Kidney (tissue), 14 donors: ENCODE data around the gene SLC34A3. TPM values are rescaled to one million over a fixed set of nuclear protein-coding genes. Genes with fewer than 3 reads are reported as not detected.

ENCODE experiments used
- DNase-seq, 5 donors: peaks; one replicate each; pipeline ENCODE4 v3.0.0-alpha.2; 2013 to 2020
- FAIRE-seq: peaks from 2 replicates; lab custom pipeline; 2012; peaks lifted over from hg19 to GRCh38; lab: Jason Lieb, UNC
- H3K27ac ChIP-seq, 2 donors: one replicate each; pipeline ENCODE4 v1.7.0; 2013; ENCODE audit warnings: low read depth in 2 of 2, low read length in 2 of 2, inconsistent platforms in 1 of 2
- H3K27me3 ChIP-seq: one replicate; pipeline ENCODE4 v1.7.1; 2013; ENCODE audit warnings: low read length, inconsistent platforms; ENCODE audit not compliant: control insufficient read depth, insufficient read depth
- H3K36me3 ChIP-seq, 3 donors: one replicate each; pipeline versions ENCODE4 v1.7.0 to v1.7.1; 2013; ENCODE audit warnings: low read length in 3 of 3, control low read depth in 1 of 3, inconsistent platforms in 1 of 3; ENCODE audit not compliant: insufficient read depth in 3 of 3, control insufficient read depth in 2 of 3
- H3K4me1 ChIP-seq, 3 donors: one replicate each; pipeline versions ENCODE4 v1.7.0 to v1.7.1; 2013; ENCODE audit warnings: low read length in 3 of 3, inconsistent platforms in 1 of 3, low read depth in 1 of 3; ENCODE audit not compliant: control insufficient read depth in 2 of 3, insufficient read depth in 2 of 3
- H3K4me3 ChIP-seq, 3 donors: one replicate each; pipeline versions ENCODE4 v1.7.0 to v1.8.1; 2013; ENCODE audit warnings: low read length in 3 of 3, control low read depth in 1 of 3, inconsistent platforms in 1 of 3
- H3K9ac ChIP-seq, 3 donors: one replicate each; pipeline versions ENCODE4 v1.7.0 to v1.7.1; 2013; ENCODE audit warnings: low read length in 3 of 3, control low read depth in 1 of 3, inconsistent platforms in 1 of 3
- H3K9me3 ChIP-seq, 3 donors: one replicate each; pipeline versions ENCODE4 v1.7.0 to v1.7.1; 2013; ENCODE audit warnings: low read length in 3 of 3, control low read depth in 1 of 3, inconsistent platforms in 1 of 3; ENCODE audit not compliant: control insufficient read depth in 2 of 3, insufficient read depth in 1 of 3
- intact Hi-C: fragments of 100-400 bp; cut with DNase I; formaldehyde crosslinking; loops from one replicate; pipeline ENCODE4 v1.11.1; 2022
- polyA plus RNA-seq: library from polyadenylated mRNA; stranded (reverse); fragments of 350-450 nt; fragmentation: Illumina TruSeq; extraction: RNeasy Lipid Tissue Mini Kit (QIAGEN cat#74804); gene quantifications from one replicate; pipeline ENCODE4 v1.2.3, GENCODE V29; 2014; ENCODE audit warnings: low read depth, low replicate concordance; ENCODE audit not compliant: insufficient read depth
- total RNA-seq: library from RNA; stranded (reverse); fragmentation: NEBNext Ultra II Directional; extraction: Animal tissue kit (Norgen Biotek cat#: 25700); gene quantifications from one replicate; pipeline ENCODE4 v1.2.1, GENCODE V29; 2021
- TF ChIP-seq, protein P1 (sequence below): IDR thresholded peaks from 3 replicates; pipeline ENCODE4 v1.5.1; 2012; ENCODE audit warnings: mild to moderate bottlenecking, moderate library complexity, borderline replicate concordance; ENCODE audit not compliant: insufficient read depth; ENCODE audit errors: extremely low read depth
- donor health status: control.
- donor health status: control.
- donor health status: control.
- donor health status: control.
- donor health status: control.
- donor health status: DM: yes; HTN: yes; CAD: no.
- donor health status: Normal renal cell carcinoma (clear cell type).

The SLC34A3 gene
- total and polyA plus RNA-seq, 2 donors from 2014 or later, result 0.13 to 36.0 TPM

DNA sequence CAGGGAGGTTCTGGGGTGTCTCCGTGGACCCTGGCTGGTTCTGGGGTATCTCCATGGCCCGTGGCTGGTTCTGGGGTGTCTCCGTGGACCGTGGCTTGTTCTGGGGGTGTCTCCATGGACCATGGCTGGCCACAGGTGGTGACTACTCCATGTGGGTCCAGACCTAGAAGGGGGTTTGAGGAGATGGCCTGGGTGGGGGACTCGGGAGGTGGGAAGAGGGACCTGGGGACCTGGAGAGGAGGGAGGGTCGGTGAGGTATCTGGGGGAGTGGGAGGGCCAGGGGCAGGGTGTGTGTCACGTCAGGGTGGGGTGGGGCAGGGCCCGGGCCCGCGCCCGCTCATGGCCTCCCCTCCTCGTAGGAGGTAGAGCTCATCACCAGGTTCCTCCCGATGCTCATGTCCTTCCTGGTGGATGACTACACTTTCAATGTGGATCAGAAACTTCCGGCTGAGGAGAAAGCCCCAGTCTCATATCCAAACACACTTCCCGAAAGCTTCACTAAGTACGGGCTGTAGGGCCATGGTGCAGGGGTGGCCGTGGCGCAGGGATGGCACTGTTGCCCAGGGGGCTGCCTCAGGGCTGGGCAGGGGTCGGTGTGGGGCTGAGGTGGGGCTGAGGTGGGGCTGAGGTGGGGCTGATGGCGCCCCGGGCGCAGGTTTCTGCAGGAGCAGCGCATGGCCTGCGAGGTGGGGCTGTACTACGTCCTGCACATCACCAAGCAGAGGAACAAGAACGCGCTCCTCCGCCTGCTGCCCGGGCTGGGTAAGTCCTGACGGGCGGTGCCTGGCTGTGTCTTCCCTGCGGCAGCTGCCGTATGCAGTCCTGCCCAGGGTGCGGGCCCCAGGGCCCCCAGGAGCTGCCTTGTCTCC, 36.1 kb downstream of the SLC34A3 start:
- Histone ChIP-seq H3K9ac (no peak overlapping the region), H3K4me1 (peaks cover 0 to 18% (median 13%) of the 10 kb centered on the region in 3 donors), H3K4me3 (no peak overlapping the region), H3K27me3 (no peaks in the 10 kb centered on the region), H3K9me3 (no peaks in the 10 kb centered on the region), H3K27ac (no peak overlapping the region), H3K36me3 (peaks cover 2 to 7% (median 4%) of the 10 kb centered on the region in 3 donors)
- TF ChIP-seq, protein P1, sequence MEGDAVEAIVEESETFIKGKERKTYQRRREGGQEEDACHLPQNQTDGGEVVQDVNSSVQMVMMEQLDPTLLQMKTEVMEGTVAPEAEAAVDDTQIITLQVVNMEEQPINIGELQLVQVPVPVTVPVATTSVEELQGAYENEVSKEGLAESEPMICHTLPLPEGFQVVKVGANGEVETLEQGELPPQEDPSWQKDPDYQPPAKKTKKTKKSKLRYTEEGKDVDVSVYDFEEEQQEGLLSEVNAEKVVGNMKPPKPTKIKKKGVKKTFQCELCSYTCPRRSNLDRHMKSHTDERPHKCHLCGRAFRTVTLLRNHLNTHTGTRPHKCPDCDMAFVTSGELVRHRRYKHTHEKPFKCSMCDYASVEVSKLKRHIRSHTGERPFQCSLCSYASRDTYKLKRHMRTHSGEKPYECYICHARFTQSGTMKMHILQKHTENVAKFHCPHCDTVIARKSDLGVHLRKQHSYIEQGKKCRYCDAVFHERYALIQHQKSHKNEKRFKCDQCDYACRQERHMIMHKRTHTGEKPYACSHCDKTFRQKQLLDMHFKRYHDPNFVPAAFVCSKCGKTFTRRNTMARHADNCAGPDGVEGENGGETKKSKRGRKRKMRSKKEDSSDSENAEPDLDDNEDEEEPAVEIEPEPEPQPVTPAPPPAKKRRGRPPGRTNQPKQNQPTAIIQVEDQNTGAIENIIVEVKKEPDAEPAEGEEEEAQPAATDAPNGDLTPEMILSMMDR, result no peak
- DNase-seq (peak in 1 of 5 donors; percentile 78), FAIRE-seq (no peak)
- intact Hi-C loops, result no loop called here

DNA sequence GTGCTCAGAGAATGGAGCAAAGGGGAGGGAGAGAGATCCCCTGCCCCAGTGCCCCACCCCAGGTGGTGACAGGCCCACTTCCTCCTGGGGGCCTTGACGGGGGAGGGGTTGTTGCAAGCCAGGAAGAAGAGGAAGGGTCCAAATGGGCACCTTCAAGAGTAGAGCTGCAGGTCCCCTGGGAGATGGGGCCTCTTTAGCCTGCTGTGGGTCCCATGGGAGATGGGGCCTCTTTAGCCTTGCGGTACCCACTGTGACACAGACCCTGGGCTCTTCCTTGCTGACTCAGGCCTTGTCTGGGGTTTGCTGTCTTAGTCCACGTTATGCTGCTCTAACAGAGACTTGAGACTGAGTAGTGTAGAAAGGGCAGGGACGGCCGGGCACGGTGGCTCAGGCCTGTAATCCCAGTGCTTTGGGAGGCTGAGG, 37.2 kb downstream of the SLC34A3 start:
- no peak for FAIRE-seq
- peaks cover 0 to 16% (median 13%) of the 10 kb centered on the region in 3 donors for H3K4me1 ChIP-seq
- peaks cover 2 to 7% (median 4%) of the 10 kb centered on the region in 3 donors for H3K36me3 ChIP-seq

DNA sequence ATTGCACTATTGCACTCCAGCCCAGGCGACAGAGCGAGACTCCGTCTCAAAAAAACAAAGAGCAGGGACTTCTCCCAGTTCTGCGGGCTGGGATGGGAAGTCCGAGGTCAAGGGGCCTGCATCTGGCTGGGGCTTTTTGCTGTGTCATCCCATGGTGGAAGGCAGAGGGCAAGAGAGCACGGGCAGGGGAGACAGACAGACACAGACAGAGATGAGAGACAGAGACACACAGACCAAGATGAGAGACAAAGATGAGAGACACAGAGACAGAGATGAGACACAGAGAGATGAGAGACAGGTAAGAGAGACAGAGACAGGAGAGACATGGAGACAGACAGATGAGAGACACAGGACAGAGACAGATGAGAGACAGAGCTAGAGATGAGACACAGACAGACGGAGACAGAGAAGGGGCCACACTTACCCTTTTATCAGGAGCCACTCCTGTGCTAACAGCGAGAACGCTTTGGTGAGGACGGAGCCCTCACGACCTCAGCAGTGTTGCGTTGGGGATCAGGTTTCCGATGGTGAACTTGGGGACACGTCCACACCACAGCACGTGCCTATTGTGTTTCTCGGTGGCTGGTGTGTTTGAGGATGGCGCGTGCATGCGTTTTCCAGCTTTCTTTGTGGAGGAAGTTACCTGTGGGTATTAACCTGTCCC, 38.0 kb downstream of the SLC34A3 start:
- no peaks in the 10 kb centered on the region for H3K9me3 ChIP-seq
- H3K4me3 ChIP-seq, result peak overlapping the region in 1 of 3 donors; percentile 1
- H3K27ac ChIP-seq, result peak overlapping the region; percentile 61 to 76
- FAIRE-seq, result no peak
- peak overlapping the region in 1 of 3 donors; percentile 53 for H3K9ac ChIP-seq
- no peaks in the 10 kb centered on the region for H3K27me3 ChIP-seq
- peak in 1 of 5 donors; percentile 78 for DNase-seq
- intact Hi-C loops, result no loop called here
- TF ChIP-seq, protein P1, result no peak
- peaks cover 2 to 6% (median 4%) of the 10 kb centered on the region in 3 donors for H3K36me3 ChIP-seq
- peaks cover 0 to 16% (median 13%) of the 10 kb centered on the region in 3 donors for H3K4me1 ChIP-seq

More for the DNA sequence above, 37.2 kb downstream of the SLC34A3 start:
- Histone ChIP-seq H3K27ac (no peak overlapping the region), H3K9me3 (no peaks in the 10 kb centered on the region), H3K4me3 (no peak overlapping the region), H3K27me3 (no peaks in the 10 kb centered on the region), H3K9ac (no peak overlapping the region)
- TF ChIP-seq, protein P1, result no peak
- DNase-seq, result peak in 1 of 5 donors; percentile 58
- intact Hi-C loops, result no loop called here
